KMS-11 (cell line): ENCODE measurements around the gene THRA.

Experiments
- H2AFZ ChIP-seq: fragments of 200-600 bp; sonication (generic); 2 replicates; pipeline ENCODE4 v1.6.1; 2016; ENCODE audit warnings: antibody characterized with exemption, mixed run types, low read depth
- H3K27ac ChIP-seq: fragments of 200-600 bp; sonication (generic); 2 replicates; pipeline ENCODE4 v1.6.1; 2016; ENCODE audit warnings: mild to moderate bottlenecking, mixed run types
- H3K27me3 ChIP-seq: fragments of 200-600 bp; sonication (generic); 2 replicates; pipeline ENCODE4 v1.6.1; 2017; ENCODE audit warnings: mild to moderate bottlenecking, low read depth, mixed run types, moderate library complexity; ENCODE audit not compliant: insufficient read depth
- H3K36me3 ChIP-seq: fragments of 200-600 bp; sonication (generic); 2 replicates; pipeline ENCODE4 v1.6.1; 2017; ENCODE audit warnings: mild to moderate bottlenecking, mixed run types; ENCODE audit not compliant: insufficient read depth
- H3K4me1 ChIP-seq: fragments of 200-600 bp; sonication (generic); 2 replicates; pipeline ENCODE4 v1.6.1; 2016; ENCODE audit warnings: mild to moderate bottlenecking, low read depth, mixed run types; ENCODE audit not compliant: poor library complexity, severe bottlenecking
- H3K4me2 ChIP-seq: fragments of 200-600 bp; sonication (generic); 2 replicates; pipeline ENCODE4 v1.7.0; 2016; ENCODE audit warnings: mild to moderate bottlenecking, mixed run types
- H3K4me3 ChIP-seq: fragments of 200-600 bp; sonication (generic); IDR thresholded peaks from 2 replicates; pipeline ENCODE4 v1.6.1; 2017; ENCODE audit warnings: low read depth, low read length, mixed read lengths; ENCODE audit not compliant: insufficient read depth
- H3K79me2 ChIP-seq: fragments of 200-600 bp; sonication (generic); 2 replicates; pipeline ENCODE4 v1.6.1; 2016; ENCODE audit warnings: low read depth, mixed run types; ENCODE audit not compliant: insufficient read depth
- H3K9ac ChIP-seq: fragments of 200-600 bp; sonication (generic); 2 replicates; pipeline ENCODE4 v1.6.1; 2016; ENCODE audit warnings: mild to moderate bottlenecking, mixed run types
- H4K20me1 ChIP-seq: fragments of 200-600 bp; sonication (generic); 2 replicates; pipeline ENCODE4 v1.6.1; 2016; ENCODE audit warnings: mild to moderate bottlenecking, mixed run types; ENCODE audit not compliant: insufficient read depth
- TF ChIP-seq, protein P1 (sequence below): fragments of 200-600 bp; sonication (generic); conservative IDR thresholded peaks from 2 replicates; pipeline ENCODE4 v1.6.1; 2017; ENCODE audit warnings: low read depth, mild to moderate bottlenecking, antibody characterized with exemption, low read length, moderate library complexity, mixed read lengths

The THRA gene

GRCh38 chr17:40107522-40108174 is 44.9 kb downstream of the THRA start:
- H3K4me1 ChIP-seq, result peaks cover 65% of the 10 kb centered on the region
- no peak overlapping the region for H3K27ac ChIP-seq

DNA sequence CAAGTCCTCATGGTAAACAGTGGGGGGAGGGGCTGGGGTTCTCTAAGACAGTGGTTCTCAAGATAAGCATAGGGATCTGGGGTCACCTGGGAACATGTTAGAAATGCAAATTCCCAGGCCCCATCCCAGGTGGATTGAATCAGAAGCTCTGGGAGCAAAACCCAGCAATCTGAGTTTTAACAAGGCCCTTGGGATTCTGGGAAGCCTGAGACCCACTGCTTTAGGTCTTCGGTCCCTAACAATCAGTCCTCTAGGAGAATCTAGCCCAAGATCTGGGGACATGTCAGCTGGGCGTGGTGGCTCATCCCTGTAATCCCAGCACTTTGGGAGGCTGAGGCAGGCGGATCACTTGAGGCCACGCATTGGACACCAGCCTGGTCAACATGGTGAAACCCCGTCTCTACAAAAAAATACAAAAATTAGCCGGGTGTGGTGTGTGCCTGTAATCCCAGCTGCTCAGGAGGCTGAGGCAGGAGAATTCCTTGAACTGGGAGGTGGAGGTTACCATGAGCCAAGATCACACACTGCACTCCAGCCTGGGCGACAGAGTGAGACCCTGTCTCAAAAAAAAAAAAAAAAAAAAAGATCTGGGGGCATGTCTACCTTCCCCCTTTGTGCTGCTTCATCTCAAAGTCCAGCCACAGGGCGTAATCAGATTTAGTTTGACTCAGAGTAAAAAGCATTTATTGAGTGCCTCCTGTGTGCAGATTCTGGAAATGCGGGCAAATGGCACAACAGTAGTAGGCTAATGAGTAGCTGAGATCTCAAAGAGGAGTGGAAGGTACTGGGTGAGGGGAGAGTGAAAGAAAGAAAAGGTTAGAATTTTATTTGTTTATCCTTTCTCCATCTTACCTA is 46.4 kb downstream of the THRA start:
- Histone ChIP-seq H3K79me2 (no peaks in the 10 kb centered on the region), H3K4me2 (no peak overlapping the region), H2AFZ (no peak overlapping the region), H3K9ac (no peak overlapping the region), H3K4me3 (no peak overlapping the region), H4K20me1 (no peaks in the 10 kb centered on the region), H3K36me3 (no peaks in the 10 kb centered on the region), H3K27me3 (no peaks in the 10 kb centered on the region), H3K4me1 (peaks cover 63% of the 10 kb centered on the region), H3K27ac (no peak overlapping the region)
- TF ChIP-seq, protein P1, sequence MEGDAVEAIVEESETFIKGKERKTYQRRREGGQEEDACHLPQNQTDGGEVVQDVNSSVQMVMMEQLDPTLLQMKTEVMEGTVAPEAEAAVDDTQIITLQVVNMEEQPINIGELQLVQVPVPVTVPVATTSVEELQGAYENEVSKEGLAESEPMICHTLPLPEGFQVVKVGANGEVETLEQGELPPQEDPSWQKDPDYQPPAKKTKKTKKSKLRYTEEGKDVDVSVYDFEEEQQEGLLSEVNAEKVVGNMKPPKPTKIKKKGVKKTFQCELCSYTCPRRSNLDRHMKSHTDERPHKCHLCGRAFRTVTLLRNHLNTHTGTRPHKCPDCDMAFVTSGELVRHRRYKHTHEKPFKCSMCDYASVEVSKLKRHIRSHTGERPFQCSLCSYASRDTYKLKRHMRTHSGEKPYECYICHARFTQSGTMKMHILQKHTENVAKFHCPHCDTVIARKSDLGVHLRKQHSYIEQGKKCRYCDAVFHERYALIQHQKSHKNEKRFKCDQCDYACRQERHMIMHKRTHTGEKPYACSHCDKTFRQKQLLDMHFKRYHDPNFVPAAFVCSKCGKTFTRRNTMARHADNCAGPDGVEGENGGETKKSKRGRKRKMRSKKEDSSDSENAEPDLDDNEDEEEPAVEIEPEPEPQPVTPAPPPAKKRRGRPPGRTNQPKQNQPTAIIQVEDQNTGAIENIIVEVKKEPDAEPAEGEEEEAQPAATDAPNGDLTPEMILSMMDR, result no peak

More at GRCh38 chr17:40107522-40108174, 44.9 kb downstream of the THRA start:
- Histone ChIP-seq H3K36me3 (no peaks in the 10 kb centered on the region), H4K20me1 (no peaks in the 10 kb centered on the region), H3K79me2 (no peaks in the 10 kb centered on the region), H2AFZ (no peak overlapping the region), H3K27me3 (no peaks in the 10 kb centered on the region), H3K4me3 (no peak overlapping the region), H3K9ac (no peak overlapping the region), H3K4me2 (no peak overlapping the region)
- TF ChIP-seq, protein P1, result no peak

- Histone ChIP-seq H3K27me3 (no peaks in the 10 kb centered on the region), H3K4me1 (peaks cover 61% of the 10 kb centered on the region), H3K4me2 (no peak overlapping the region; the same call in 1 of the 2 replicates), H3K36me3 (no peaks in the 10 kb centered on the region), H3K9ac (no peak overlapping the region), H3K4me3 (no peak overlapping the region), H3K27ac (no peak overlapping the region), H4K20me1 (no peaks in the 10 kb centered on the region), H2AFZ (no peak overlapping the region), H3K79me2 (no peaks in the 10 kb centered on the region)
- TF ChIP-seq, protein P1, result no peak
Observed at GRCh38 chr17:40110026-40110845, 47.5 kb downstream of the THRA start.
